ENCODE data around the gene PLCXD3.

The PLCXD3 gene

DNA sequence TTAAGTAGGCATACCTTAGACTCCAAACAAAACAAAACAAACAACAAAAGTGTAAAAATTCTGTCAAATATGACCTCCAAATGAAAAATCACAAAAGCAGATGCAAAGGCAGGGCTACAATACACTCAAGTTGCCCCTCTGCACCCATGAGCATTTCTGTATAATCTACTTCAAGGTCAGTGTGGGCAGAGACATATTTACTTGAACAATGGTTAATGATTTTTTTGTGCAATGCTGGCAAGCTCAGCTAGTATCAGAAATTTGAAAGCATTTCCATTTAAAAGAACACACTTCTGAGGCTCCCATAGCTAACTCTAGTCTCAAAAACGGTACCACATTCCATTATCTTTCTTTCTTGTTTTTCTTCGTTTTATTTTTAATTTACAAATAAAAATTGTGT lies 57.9 kb downstream of the PLCXD3 start (continued):
- TF ChIP-seq, protein P1, sequence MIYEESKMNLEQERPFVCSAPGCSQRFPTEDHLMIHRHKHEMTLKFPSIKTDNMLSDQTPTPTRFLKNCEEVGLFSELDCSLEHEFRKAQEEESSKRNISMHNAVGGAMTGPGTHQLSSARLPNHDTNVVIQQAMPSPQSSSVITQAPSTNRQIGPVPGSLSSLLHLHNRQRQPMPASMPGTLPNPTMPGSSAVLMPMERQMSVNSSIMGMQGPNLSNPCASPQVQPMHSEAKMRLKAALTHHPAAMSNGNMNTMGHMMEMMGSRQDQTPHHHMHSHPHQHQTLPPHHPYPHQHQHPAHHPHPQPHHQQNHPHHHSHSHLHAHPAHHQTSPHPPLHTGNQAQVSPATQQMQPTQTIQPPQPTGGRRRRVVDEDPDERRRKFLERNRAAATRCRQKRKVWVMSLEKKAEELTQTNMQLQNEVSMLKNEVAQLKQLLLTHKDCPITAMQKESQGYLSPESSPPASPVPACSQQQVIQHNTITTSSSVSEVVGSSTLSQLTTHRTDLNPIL (CRISPR knock-in tag; IDR thresholded peaks at IDR 0.05; ENCODE audit: low read depth) = no peak
- no peak for TF ChIP-seq CSDC2 (CRISPR knock-in tag; IDR thresholded peaks at IDR 0.05)

DNA sequence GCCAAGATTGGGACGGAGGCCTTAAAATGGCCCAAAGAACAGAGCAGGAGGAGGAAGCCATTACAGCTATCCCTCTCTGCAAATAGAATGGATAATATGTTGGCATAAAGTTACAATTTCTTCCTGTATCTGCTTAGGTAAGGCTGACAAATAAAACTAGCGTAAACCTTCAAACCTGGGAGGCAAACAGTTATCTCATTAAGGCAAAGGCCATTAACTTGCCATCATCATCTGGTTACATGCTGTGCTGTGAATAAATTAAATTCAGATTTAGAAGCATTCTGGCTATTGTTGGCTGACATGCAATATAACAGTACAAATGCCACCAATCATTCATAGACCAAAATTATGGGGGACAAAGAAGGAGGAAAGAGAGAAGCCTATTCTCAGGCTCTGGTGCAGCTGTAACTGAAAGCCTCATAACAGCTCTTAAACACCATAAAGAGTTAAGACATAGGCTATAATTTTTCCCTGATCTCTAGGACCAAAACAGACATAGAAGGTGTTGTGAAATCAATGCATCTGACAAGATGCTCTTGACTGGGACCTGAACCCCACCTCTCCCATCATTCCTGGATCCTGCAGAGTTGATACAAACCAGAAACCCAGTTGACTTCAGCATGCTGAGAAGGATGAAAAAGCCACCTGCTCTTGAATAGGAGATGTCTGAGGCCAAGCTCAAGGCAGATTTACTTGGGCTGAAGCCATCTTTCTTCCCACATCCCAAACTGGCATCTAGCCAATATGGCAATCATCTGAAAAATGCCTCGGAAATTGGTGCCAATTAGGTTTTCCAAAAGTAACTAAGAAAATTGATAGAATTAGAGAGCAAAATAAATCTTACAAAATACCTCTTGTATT lies 62.5 kb downstream of the PLCXD3 start:
- TF ChIP-seq ZC3H10 (CRISPR knock-in tag; IDR thresholded peaks at IDR 0.05) (no peak), ZFP3 (CRISPR knock-in tag; IDR thresholded peaks at IDR 0.05) (peak; percentile 13; the same call in 1 of the 2 replicates), ISL1 (CRISPR knock-in tag; IDR thresholded peaks at IDR 0.05) (peak; percentile 49), ARNTL (CRISPR knock-in tag; IDR thresholded peaks at IDR 0.05; ENCODE audit: borderline replicate concordance, low read depth) (no peak)
- TF ChIP-seq, protein P1 (CRISPR knock-in tag; IDR thresholded peaks at IDR 0.05; ENCODE audit: low read depth) = no peak
- no peak for ATAC-seq

DNA sequence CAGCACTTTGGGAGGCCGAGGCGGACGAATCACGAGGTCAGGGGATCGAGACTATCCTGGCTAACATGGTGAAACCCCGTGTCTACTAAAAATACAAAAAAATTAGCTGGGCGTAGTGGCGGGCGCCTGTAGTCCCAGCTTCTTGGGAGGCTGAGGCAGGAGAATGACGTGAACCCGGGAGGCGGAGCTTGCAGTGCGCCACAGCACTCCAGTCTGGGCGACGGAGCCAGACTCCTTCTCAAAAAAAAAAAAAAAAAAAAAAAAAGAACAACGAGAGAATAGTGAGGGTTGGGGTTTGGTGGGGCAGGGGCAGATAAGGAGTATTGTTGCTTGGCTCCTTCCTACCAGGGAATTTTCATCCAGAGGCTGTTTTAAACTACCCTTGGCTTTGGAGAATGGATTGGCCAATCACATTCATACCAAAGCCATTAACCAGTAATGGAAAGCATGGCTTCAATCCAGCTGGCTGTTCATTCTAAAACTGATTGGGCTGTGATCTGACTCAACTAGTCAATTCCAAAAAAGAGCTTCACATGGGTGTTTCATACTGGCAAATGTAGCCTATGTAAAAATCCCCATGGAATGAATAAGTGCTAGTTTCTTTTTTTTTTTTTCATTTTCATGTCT lies 64.4 kb downstream of the PLCXD3 start:
- ATAC-seq = no peak
- TF ChIP-seq ESRRG (CRISPR knock-in tag; IDR thresholded peaks at IDR 0.05) = no peak
- peak; percentile 90 for TF ChIP-seq ISL1 (CRISPR knock-in tag; IDR thresholded peaks at IDR 0.05)
- no peak for TF ChIP-seq ZFP3 (CRISPR knock-in tag; IDR thresholded peaks at IDR 0.05)

DNA sequence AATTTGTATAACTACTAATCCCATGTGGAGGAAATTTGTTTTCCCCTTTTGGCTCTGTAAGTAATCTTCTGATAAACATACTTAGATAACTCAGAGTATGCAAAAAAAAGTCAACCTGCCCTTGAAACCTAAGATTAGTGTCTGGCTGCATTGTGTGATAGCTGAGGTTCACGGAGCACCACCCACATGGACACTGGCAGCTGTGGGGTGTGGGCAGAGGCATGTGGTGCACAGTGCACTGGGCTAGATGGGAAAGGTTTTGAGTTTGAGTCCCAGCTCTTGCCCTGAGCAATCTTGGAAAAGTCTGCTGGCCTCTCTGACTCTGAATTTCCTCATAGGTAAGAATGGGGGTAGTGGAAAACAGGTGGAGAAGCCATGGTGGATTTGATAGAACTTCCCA lies 75.1 kb downstream of the PLCXD3 start:
- TF ChIP-seq TCF4 (CRISPR knock-in tag; IDR thresholded peaks at IDR 0.05; ENCODE audit: borderline replicate concordance) (no peak), CSDC2 (CRISPR knock-in tag; IDR thresholded peaks at IDR 0.05) (no peak), ZNF8 (CRISPR knock-in tag; IDR thresholded peaks at IDR 0.05) (no peak), RARB (CRISPR knock-in tag; IDR thresholded peaks at IDR 0.05) (no peak), ZFP30 (CRISPR knock-in tag; IDR thresholded peaks at IDR 0.05) (no peak), ESRRG (CRISPR knock-in tag; IDR thresholded peaks at IDR 0.05) (no peak), ZC3H10 (CRISPR knock-in tag; IDR thresholded peaks at IDR 0.05) (no peak), GLIS3 (CRISPR knock-in tag; IDR thresholded peaks at IDR 0.05) (no peak), ZNF70 (CRISPR knock-in tag; IDR thresholded peaks at IDR 0.05) (no peak), PPARA (CRISPR knock-in tag; IDR thresholded peaks at IDR 0.05; ENCODE audit: borderline replicate concordance) (no peak)
- TF ChIP-seq, protein P2, sequence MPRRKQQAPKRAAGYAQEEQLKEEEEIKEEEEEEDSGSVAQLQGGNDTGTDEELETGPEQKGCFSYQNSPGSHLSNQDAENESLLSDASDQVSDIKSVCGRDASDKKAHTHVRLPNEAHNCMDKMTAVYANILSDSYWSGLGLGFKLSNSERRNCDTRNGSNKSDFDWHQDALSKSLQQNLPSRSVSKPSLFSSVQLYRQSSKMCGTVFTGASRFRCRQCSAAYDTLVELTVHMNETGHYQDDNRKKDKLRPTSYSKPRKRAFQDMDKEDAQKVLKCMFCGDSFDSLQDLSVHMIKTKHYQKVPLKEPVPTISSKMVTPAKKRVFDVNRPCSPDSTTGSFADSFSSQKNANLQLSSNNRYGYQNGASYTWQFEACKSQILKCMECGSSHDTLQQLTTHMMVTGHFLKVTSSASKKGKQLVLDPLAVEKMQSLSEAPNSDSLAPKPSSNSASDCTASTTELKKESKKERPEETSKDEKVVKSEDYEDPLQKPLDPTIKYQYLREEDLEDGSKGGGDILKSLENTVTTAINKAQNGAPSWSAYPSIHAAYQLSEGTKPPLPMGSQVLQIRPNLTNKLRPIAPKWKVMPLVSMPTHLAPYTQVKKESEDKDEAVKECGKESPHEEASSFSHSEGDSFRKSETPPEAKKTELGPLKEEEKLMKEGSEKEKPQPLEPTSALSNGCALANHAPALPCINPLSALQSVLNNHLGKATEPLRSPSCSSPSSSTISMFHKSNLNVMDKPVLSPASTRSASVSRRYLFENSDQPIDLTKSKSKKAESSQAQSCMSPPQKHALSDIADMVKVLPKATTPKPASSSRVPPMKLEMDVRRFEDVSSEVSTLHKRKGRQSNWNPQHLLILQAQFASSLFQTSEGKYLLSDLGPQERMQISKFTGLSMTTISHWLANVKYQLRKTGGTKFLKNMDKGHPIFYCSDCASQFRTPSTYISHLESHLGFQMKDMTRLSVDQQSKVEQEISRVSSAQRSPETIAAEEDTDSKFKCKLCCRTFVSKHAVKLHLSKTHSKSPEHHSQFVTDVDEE (CRISPR knock-in tag; IDR thresholded peaks at IDR 0.05) = no peak
- TF ChIP-seq, protein P3, sequence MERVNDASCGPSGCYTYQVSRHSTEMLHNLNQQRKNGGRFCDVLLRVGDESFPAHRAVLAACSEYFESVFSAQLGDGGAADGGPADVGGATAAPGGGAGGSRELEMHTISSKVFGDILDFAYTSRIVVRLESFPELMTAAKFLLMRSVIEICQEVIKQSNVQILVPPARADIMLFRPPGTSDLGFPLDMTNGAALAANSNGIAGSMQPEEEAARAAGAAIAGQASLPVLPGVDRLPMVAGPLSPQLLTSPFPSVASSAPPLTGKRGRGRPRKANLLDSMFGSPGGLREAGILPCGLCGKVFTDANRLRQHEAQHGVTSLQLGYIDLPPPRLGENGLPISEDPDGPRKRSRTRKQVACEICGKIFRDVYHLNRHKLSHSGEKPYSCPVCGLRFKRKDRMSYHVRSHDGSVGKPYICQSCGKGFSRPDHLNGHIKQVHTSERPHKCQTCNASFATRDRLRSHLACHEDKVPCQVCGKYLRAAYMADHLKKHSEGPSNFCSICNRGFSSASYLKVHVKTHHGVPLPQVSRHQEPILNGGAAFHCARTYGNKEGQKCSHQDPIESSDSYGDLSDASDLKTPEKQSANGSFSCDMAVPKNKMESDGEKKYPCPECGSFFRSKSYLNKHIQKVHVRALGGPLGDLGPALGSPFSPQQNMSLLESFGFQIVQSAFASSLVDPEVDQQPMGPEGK (CRISPR knock-in tag; IDR thresholded peaks at IDR 0.05; ENCODE audit: borderline replicate concordance) = no peak
- ATAC-seq = no peak

DNA sequence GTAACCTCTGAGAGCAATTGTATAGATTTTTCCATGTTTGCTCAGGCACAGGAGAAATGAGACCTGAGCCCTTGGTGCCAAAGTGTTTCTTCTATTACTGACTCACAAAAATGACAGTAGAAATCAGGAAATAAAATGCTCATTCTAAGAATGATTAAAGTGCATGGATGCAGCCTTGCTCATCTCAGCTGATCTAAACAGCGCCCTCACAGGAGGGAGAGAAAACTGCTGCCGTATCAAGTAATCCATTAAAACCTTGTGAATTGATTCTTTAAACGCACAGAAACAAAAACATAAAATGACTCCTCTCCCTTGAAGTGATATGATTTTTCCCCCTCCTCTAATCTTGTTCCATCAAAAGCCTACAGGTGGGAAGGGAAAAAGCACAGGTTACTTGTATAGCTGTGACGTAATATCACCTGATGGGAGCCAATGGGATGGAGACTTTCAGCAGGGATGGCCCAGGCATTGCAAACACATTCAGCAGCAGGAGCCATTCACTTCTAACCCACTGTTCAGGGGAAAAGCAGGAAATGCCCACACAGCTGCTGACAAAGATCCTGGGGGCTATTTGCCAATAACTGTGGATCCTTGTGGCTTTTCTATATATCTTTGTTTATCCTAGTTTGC lies 76.7 kb downstream of the PLCXD3 start:
- 0 out of 3 replicates have a peak, but pooled peaks have one; percentile 43 for ATAC-seq
- no peak for TF ChIP-seq ZNF565 (CRISPR knock-in tag; conservative IDR thresholded peaks at IDR 0.05; ENCODE audit: low read depth)
- TF ChIP-seq, protein P3 (CRISPR knock-in tag; IDR thresholded peaks at IDR 0.05; ENCODE audit: borderline replicate concordance) = no peak
- TF ChIP-seq, protein P2 (CRISPR knock-in tag; IDR thresholded peaks at IDR 0.05) = no peak
- TF ChIP-seq GLIS3 (CRISPR knock-in tag; IDR thresholded peaks at IDR 0.05) = no peak
